PC-3 (cell line): ENCODE data around the gene AHSP.

ENCODE experiments used
- CTCF ChIP-seq: fragments of 300-600 bp; sonication (generic); conservative IDR thresholded peaks from 2 replicates; pipeline ENCODE4 v1.5.1; 2017; ENCODE audit warnings: antibody characterized with exemption, low read depth, mild to moderate bottlenecking, low read length
- EZH2 ChIP-seq: fragments of 300-600 bp; sonication (generic); IDR thresholded peaks from one replicate; pipeline ENCODE4 v1.6.1; 2017; ENCODE audit warnings: antibody characterized with exemption, mild to moderate bottlenecking, low read length; ENCODE audit not compliant: unreplicated experiment

- TF ChIP-seq CTCF = no peak
- no peak for TF ChIP-seq EZH2
Measured at GRCh38 chr16:31519759-31520431, 7.8 kb upstream of the AHSP start.
